HG03280 (cell line): Measurements from ENCODE around the gene VASH2.
"Not testable (repeated sequence)": the region's sequence is repeated elsewhere in the genome, so short reads cannot be mapped to it uniquely, and the experiment has no call there.

Experiments used
- ATAC-seq: cut with Tn5 transposase; IDR thresholded peaks from one replicate; pipeline ENCODE4 v1.9.1; 2021; ENCODE audit warnings: mild to moderate bottlenecking, moderate library complexity; ENCODE audit not compliant: unreplicated experiment

The VASH2 gene

GRCh38 chr1:212954514-212954913 lies 4.2 kb downstream of the VASH2 start:
- no peak for ATAC-seq

GRCh38 chr1:212955098-212955497 lies 4.8 kb downstream of the VASH2 start:
- no peak for ATAC-seq

- ATAC-seq, result no peak
Measured at GRCh38 chr1:212955961-212956620, 5.8 kb downstream of the VASH2 start.

GRCh38 chr1:212957546-212957945 lies 7.2 kb downstream of the VASH2 start:
- ATAC-seq, result no peak

- ATAC-seq, result no peak
Measured at GRCh38 chr1:212958175-212958574, 7.8 kb downstream of the VASH2 start.

GRCh38 chr1:212959266-212960220 lies 9.2 kb downstream of the VASH2 start:
- ATAC-seq, result peak; percentile 65

- ATAC-seq, result no peak
Measured at GRCh38 chr1:212960932-212961331, 10.6 kb downstream of the VASH2 start.

GRCh38 chr1:212962509-212962908 lies 12.2 kb downstream of the VASH2 start:
- no peak for ATAC-seq

GRCh38 chr1:212964102-212964501 lies 13.8 kb downstream of the VASH2 start:
- ATAC-seq, result no peak

GRCh38 chr1:212964993-212965392 lies 14.7 kb downstream of the VASH2 start:
- ATAC-seq, result not testable (repeated sequence)

- ATAC-seq, result no peak
Measured at GRCh38 chr1:212966616-212967015, 16.3 kb downstream of the VASH2 start.

- ATAC-seq, result peak; percentile 73
Measured at GRCh38 chr1:212967801-212968200, 17.5 kb downstream of the VASH2 start.

- no peak for ATAC-seq
Measured at GRCh38 chr1:212968368-212968863, 18.1 kb downstream of the VASH2 start.

- ATAC-seq, result no peak
Measured at GRCh38 chr1:212970085-212970484, 19.7 kb downstream of the VASH2 start.

GRCh38 chr1:212971312-212971711 lies 21.0 kb downstream of the VASH2 start:
- no peak for ATAC-seq

- ATAC-seq, result no peak
Measured at GRCh38 chr1:212973426-212973825, 23.1 kb downstream of the VASH2 start.

- no peak for ATAC-seq
Measured at GRCh38 chr1:212973899-212974298, 23.6 kb downstream of the VASH2 start.

- no peak for ATAC-seq
Measured at GRCh38 chr1:212974711-212975110, 24.4 kb downstream of the VASH2 start.

GRCh38 chr1:212975111-212975918 lies 25.0 kb downstream of the VASH2 start:
- no peak for ATAC-seq

- no peak for ATAC-seq
Measured at GRCh38 chr1:212976586-212976985, 26.2 kb downstream of the VASH2 start.
